BLaER1 treated with 17β-estradiol and CSF1 and Interleukin-3, amounts not matched to agents 10 nM and 100 nM (cell line): ENCODE results near the gene CRKL.

ENCODE experiments used
- H3K27ac ChIP-seq, 11 experiments: shearing (Covaris generic); formaldehyde crosslinking; 2 replicates each; pipeline ENCODE4 v1.8.1; 2022
- H3K27me3 ChIP-seq, 11 experiments: shearing (Covaris generic); formaldehyde crosslinking; 2 replicates each; pipeline ENCODE4 v1.8.1; 2022
- H3K36me3 ChIP-seq, 11 experiments: shearing (Covaris generic); formaldehyde crosslinking; 2 replicates each; pipeline ENCODE4 v1.8.1; 2022
- H3K4me1 ChIP-seq, 10 experiments: shearing (Covaris generic); formaldehyde crosslinking; 2 replicates each; pipeline ENCODE4 v1.8.1; 2022
- H3K4me2 ChIP-seq, 11 experiments: shearing (Covaris generic); formaldehyde crosslinking; 2 replicates each; pipeline ENCODE4 v1.8.1; 2022
- H3K4me3 ChIP-seq, 10 experiments: shearing (Covaris generic); formaldehyde crosslinking; 2 replicates each; pipeline ENCODE4 v1.8.1; 2022
- H3K9ac ChIP-seq, 11 experiments: shearing (Covaris generic); formaldehyde crosslinking; 2 replicates each; pipeline ENCODE4 v1.8.1; 2022
- H3K9me3 ChIP-seq, 11 experiments: shearing (Covaris generic); formaldehyde crosslinking; replicated peaks in 1 of 11; 2 replicates each; pipeline ENCODE4 v1.8.1; 2022
- H4K20me1 ChIP-seq, 11 experiments: shearing (Covaris generic); formaldehyde crosslinking; 2 replicates each; pipeline ENCODE4 v1.8.1; 2022
- Cebpa-rat ChIP-seq, 11 experiments: shearing (Covaris generic); IDR thresholded peaks; 2 replicates each; pipeline ENCODE4 v1.8.1; 2022

Gene CRKL

DNA sequence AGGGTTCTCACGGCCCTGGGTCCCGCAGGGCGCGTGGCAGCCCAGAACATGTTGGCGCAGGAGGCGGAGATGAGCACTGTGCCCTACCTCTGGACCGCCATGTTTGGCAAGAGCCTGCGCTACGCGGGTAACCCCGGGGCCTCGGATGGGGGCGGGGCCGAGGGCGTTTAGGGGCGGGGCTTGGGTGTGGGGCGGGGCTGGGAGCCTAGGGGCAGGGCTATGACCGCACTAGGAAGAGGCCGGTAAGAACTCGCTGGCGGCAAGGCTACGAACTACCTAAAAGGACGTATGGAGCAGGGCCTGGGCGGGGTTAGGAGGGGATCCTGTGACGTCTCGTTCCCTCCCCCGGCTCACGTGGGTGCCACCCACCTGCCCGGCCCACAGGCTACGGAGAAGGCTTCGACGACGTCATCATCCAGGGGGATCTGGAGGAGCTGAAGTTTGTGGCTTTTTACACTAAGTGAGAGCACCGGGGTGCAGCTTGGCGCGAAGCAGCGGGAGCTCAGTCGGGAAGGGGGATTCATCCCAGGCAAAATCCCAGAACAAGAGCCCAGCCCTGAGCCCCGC is 62.1 kb downstream of the CRKL start:
- H3K27me3 ChIP-seq = no peaks in the 10 kb centered on the region
- peaks cover 8 to 10% (median 9%) of the 10 kb centered on the region in 11 experiments; a peak in 20 of 22 replicates for H3K9me3 ChIP-seq
- H3K4me3 ChIP-seq = no peak overlapping the region
- no peak overlapping the region for H3K9ac ChIP-seq
- H4K20me1 ChIP-seq = no peaks in the 10 kb centered on the region
- TF ChIP-seq Cebpa-rat (IDR thresholded peaks at IDR 0.05) = no peak
- peaks cover 0 to 10% (median 8%) of the 10 kb centered on the region in 11 experiments; a peak in 9 of 22 replicates for H3K36me3 ChIP-seq
- H3K4me1 ChIP-seq = peaks cover 24 to 27% (median 26%) of the 10 kb centered on the region in 10 experiments
- H3K27ac ChIP-seq = no peak overlapping the region
- H3K4me2 ChIP-seq = no peak overlapping the region

DNA sequence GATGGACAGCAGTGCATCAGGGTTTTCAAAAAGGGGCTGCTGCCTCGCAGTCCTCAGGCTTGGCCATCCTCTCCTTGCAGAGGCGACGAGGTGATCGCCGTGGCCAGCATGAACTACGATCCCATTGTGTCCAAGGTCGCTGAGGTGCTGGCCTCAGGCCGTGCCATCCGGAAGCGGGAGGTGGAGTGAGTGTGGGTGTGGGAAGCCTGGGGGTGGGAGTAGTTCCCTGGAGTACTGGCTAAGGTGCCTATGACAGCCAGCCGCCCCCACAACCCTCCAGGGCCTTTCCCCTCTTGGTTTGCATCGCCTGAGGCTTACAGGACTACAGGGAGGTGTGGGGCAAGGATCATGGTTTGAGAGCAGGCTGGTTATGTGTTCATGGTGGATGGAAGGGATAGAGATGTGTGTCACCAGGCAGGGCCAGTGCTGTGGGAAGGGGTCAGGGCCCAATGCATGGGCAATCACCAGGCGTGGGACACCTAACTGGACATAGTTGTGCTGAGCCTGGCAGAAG is 62.8 kb downstream of the CRKL start:
- Histone ChIP-seq H3K4me3 (no peak overlapping the region), H3K36me3 (peaks cover 0 to 16% (median 12%) of the 10 kb centered on the region in 11 experiments; a peak in 10 of 22 replicates), H4K20me1 (no peaks in the 10 kb centered on the region; a peak in 1 of 22 replicates), H3K4me2 (no peak overlapping the region), H3K9me3 (peaks cover 8 to 10% (median 9%) of the 10 kb centered on the region in 11 experiments; a peak in 20 of 22 replicates), H3K27me3 (no peaks in the 10 kb centered on the region), H3K27ac (no peak overlapping the region), H3K4me1 (peaks cover 24 to 27% (median 26%) of the 10 kb centered on the region in 10 experiments), H3K9ac (no peak overlapping the region)
- no peak for TF ChIP-seq Cebpa-rat (IDR thresholded peaks at IDR 0.05)

DNA sequence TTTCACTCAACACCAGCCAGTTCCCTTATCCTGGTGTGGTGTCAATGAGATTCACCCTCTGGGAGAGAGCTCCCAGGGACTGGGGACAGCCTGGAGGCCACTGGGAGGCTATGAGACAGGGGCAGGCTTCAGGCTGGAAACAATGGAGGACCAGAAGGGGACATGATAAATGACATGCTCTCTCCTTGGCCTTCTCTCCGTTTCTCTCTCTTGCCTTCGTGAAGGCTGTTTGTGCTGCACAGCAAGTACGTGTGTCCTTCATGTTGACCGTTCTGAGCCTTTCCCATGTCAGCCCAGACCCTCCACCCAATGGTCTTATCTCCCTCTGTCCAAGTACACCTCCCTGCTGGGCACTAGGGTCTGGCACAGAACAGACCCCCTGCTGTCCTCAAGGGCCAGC is 63.3 kb downstream of the CRKL start:
- H3K27ac ChIP-seq = peak overlapping the region in 1 of 11 experiments; percentile 98; a peak in 1 of 22 replicates
- peaks cover 0 to 4% (median 0%) of the 10 kb centered on the region in 11 experiments; a peak in 3 of 22 replicates for H4K20me1 ChIP-seq
- peaks cover 24 to 27% (median 26%) of the 10 kb centered on the region in 10 experiments for H3K4me1 ChIP-seq
- peak overlapping the region in 4 of 11 experiments; percentile 86 to 94 (median 92); a peak in 4 of 22 replicates for H3K9ac ChIP-seq
- H3K9me3 ChIP-seq = peaks cover 8 to 10% (median 9%) of the 10 kb centered on the region in 11 experiments; a peak in 20 of 22 replicates
- no peaks in the 10 kb centered on the region for H3K27me3 ChIP-seq
- no peak overlapping the region for H3K4me3 ChIP-seq
- peak overlapping the region in 7 of 11 experiments; percentile 88 to 97 (median 94); a peak in 10 of 22 replicates for H3K4me2 ChIP-seq
- H3K36me3 ChIP-seq = peaks cover 3 to 21% (median 16%) of the 10 kb centered on the region in 11 experiments; a peak in 21 of 22 replicates
- TF ChIP-seq Cebpa-rat (IDR thresholded peaks at IDR 0.05) = no peak

DNA sequence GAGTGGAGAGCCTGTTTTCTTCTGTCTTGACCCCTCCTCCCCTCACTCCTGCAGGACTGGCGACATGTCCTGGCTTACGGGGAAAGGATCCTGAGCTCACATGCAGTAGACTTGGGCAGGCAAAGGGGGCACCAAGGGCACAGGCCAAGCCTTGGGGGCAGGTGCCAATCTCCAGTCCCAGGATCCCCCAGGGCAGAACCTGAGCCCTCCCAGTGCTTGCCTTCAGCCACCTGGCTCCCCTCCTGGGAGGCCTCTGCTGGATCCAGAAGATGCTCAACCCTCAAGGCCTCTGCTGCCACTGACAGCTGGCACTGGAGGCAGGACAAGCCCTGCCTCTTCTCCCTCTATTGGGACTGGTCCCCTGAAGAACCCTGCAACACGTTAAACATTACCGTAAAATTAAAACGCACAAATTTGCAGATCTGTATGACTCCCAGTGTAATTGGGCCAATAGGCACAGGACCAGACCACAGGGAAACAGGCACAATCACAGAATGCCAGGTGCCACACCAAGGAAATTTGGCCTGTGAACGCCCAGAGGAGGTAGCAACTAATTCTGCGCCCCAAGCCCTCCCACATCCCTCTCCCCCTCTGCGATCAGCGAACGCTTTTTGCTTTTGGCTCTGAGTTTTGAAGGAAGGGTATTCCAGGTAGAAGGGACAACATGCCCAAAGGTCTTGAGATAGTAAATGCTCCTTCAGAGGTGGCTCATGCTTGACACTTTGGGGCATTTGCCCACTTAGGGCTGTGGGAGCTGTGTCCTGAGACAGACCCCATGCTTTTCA is 63.9 kb downstream of the CRKL start:
- H3K4me3 ChIP-seq = peak overlapping the region; percentile 72 to 92 (median 82)
- H3K27ac ChIP-seq = peak overlapping the region; percentile 58 to 98 (median 90)
- H4K20me1 ChIP-seq = peaks cover 0 to 9% (median 0%) of the 10 kb centered on the region in 11 experiments; a peak in 5 of 22 replicates
- H3K9ac ChIP-seq = peak overlapping the region; percentile 83 to 94 (median 91)
- no peak for TF ChIP-seq Cebpa-rat (IDR thresholded peaks at IDR 0.05)
- peaks cover 24 to 27% (median 26%) of the 10 kb centered on the region in 10 experiments for H3K4me1 ChIP-seq
- no peaks in the 10 kb centered on the region for H3K27me3 ChIP-seq
- peaks cover 9 to 27% (median 22%) of the 10 kb centered on the region in 11 experiments for H3K36me3 ChIP-seq
- peaks cover 8 to 10% (median 9%) of the 10 kb centered on the region in 11 experiments; a peak in 20 of 22 replicates for H3K9me3 ChIP-seq
- peak overlapping the region; percentile 88 to 97 (median 94) for H3K4me2 ChIP-seq

DNA sequence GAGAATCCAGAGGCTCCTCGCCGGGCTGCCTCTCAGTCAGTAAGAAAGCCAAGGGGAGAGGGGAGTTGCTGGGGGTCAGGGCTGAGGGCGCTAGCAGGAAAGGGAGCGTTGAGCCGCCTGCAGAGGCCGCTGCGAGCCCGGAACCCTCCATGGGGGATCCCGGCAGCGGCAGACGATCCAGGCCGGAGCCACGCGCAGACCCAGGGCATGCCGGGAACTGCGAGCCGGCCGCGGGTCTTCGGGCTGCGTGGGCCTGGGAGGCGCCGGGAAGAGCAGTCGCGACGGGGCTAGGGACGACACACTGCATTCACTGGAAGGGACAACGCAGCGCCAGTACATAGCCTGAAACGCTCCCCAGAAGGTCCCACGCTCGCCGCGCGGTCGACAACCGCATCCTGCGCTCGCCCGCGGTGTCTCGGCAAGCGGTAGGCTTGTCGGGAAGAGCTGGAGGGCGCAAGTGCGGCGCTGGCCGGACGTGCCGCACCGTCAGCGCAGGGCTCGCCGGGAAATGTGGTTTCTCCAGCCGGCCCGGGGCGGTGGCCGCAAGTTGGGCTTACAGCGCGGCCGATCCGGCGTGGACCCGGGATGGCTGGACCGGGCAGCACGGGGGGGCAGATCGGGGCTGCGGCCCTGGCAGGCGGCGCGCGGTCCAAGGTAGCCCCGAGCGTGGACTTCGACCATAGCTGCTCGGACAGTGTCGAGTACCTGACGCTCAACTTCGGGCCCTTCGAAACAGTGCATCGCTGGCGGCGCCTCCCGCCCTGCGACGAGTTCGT is 64.8 kb downstream of the CRKL start, which contains the start of gene LZTR1:
LZTR1 (plus strand) TSS at position 511 of the 776 bp plus-strand sequence; CDS start at position 586, 75 bp downstream.
- H3K4me1 ChIP-seq = peaks cover 24 to 27% (median 26%) of the 10 kb centered on the region in 10 experiments
- H3K9me3 ChIP-seq = peaks cover 8 to 10% (median 9%) of the 10 kb centered on the region in 11 experiments; a peak in 20 of 22 replicates
- peak within 1 kb of the TSS; percentile 58 to 98 (median 90) for H3K27ac ChIP-seq
- H3K9ac ChIP-seq = peak within 1 kb of the TSS; percentile 83 to 94 (median 91)
- H3K4me2 ChIP-seq = peak within 1 kb of the TSS; percentile 88 to 97 (median 94)
- TF ChIP-seq Cebpa-rat (IDR thresholded peaks at IDR 0.05) = no peak
- peaks cover 0 to 9% (median 0%) of the 10 kb centered on the region in 11 experiments; a peak in 5 of 22 replicates for H4K20me1 ChIP-seq
- H3K4me3 ChIP-seq = peak within 1 kb of the TSS; percentile 72 to 92 (median 82)
- no peaks in the 10 kb centered on the region for H3K27me3 ChIP-seq
- peaks cover 15 to 34% (median 28%) of the 10 kb centered on the region in 11 experiments for H3K36me3 ChIP-seq

DNA sequence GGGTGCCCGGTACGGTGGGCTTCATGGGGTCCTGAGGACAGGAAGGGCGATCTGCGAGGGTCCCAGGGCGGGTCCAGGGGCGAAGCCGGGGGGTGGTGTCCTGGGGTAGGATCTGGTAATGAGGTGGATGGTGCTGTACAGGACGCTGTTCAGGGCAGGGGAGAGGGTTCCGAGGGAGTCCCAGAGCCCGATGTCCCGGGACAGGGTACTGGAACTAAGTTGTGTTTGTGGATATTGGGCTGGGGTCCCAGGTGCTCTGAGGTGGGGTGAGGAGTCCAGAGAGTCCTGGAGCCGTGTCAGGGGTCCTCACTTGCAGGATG is 65.3 kb downstream of the CRKL start:
- Histone ChIP-seq H3K4me2 (peak overlapping the region; percentile 88 to 97 (median 94)), H3K27ac (peak overlapping the region; percentile 58 to 98 (median 90)), H3K9ac (peak overlapping the region; percentile 83 to 94 (median 91)), H3K9me3 (peaks cover 8 to 10% (median 9%) of the 10 kb centered on the region in 11 experiments; a peak in 20 of 22 replicates), H3K4me3 (peak overlapping the region; percentile 72 to 92 (median 82)), H4K20me1 (peaks cover 0 to 11% (median 0%) of the 10 kb centered on the region in 11 experiments; a peak in 5 of 22 replicates), H3K36me3 (peaks cover 20 to 40% (median 33%) of the 10 kb centered on the region in 11 experiments), H3K27me3 (no peaks in the 10 kb centered on the region), H3K4me1 (peaks cover 24 to 27% (median 26%) of the 10 kb centered on the region in 10 experiments)
- no peak for TF ChIP-seq Cebpa-rat (IDR thresholded peaks at IDR 0.05)

DNA sequence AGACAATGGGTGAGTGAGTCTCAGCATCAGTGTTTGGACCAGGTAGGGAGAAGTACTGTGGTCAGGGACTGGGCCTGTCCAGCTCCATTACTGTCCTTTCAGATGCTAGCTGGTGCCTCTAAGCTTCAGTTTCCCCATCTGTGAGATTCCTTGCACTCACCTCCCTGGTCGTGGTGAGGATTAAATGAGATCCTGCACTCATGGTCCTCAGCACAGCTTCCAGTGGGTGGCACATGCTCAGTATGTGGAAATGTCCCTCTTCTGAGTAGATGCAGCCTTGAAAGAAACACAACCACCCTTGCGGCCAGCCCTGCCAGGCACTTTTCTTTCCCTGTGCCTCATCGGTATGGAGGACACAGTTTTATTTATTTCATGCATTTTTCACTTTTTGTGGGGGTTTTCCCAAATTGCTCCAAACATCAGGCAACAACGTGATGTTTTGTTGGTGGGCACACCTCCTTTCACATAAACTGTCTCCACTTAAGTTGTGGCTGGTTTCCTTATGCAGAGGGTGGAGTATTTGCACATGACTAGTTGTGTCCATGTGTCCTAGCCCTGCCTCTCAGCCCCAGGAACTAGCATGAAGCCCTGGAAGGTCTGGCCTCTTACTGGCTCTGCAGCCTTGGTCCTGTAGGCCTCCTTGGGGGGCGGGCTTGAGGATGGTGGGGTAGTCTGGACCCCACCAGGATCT is 66.0 kb downstream of the CRKL start:
- Histone ChIP-seq H4K20me1 (peaks cover 0 to 18% (median 2%) of the 10 kb centered on the region in 11 experiments; a peak in 8 of 22 replicates), H3K27me3 (no peaks in the 10 kb centered on the region), H3K36me3 (peaks cover 27 to 47% (median 40%) of the 10 kb centered on the region in 11 experiments), H3K27ac (peak overlapping the region in 8 of 11 experiments; percentile 87 to 98 (median 92); a peak in 8 of 22 replicates), H3K4me3 (peak overlapping the region; percentile 72 to 92 (median 82)), H3K4me2 (peak overlapping the region; percentile 88 to 97 (median 94)), H3K9me3 (peaks cover 8 to 10% (median 9%) of the 10 kb centered on the region in 11 experiments; a peak in 20 of 22 replicates), H3K9ac (peak overlapping the region; percentile 83 to 94 (median 91)), H3K4me1 (peaks cover 24 to 27% (median 26%) of the 10 kb centered on the region in 10 experiments)
- TF ChIP-seq Cebpa-rat (IDR thresholded peaks at IDR 0.05) = no peak
